Measurements from ENCODE around the gene KIF19. TPM values are rescaled to one million over a fixed set of nuclear protein-coding genes. Genes with fewer than 3 reads are reported as not detected.

The KIF19 gene
- total and polyA plus RNA-seq, 2 of the 4 experiments (the other 2 are of a cell fraction), result not detected

DNA sequence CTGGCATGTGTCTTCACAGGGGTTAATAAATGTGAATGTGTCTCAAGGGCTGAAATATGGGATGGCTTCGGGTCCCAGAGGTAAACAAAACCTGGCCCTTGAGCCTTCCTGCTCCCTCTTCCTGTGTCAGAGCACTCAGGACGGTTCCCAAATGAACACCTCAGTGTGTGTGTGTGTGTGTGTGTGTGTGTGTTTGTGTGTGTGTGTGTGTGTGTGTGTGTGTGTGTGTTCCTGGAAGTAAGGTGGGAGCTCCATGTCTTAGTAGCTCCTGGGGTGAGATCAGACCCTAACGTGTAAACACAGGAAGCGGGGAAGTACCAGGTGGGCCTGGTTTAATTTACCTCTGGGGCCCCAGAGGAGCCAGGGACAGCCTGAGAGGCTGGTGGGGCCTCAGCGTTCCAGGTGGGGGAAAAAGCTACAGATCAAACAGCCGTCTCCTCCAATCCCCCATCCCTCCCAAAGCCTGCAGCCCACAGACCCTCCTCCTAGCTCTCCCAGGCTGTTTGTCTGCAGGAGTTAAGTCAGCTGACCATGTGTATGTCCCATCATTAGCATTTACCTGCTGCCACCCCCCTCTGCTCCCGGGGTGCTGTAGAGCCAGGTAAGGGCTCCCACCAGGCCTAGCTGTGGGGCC lies 6.1 kb downstream of the KIF19 start:
- Histone ChIP-seq H2BK5ac (ENCODE audit: low read depth, low read length, poor library complexity, severe bottlenecking) (no peak overlapping the region), H3K4me2 (ENCODE audit: low read depth, low read length) (no peak overlapping the region), H3K18ac (ENCODE audit: low read depth, low read length) (no peak overlapping the region), H2AK9ac (replicated peaks; ENCODE audit: low read depth, low read length, poor library complexity) (no peak overlapping the region), H3K27me3 (ENCODE audit: control insufficient read depth, insufficient read depth, low read length) (no peaks in the 10 kb centered on the region; the same call in 1 of the 2 replicates), H3K4me1 (ENCODE audit: control insufficient read depth, insufficient read depth, low read length) (no peaks in the 10 kb centered on the region), H3K79me1 (ENCODE audit: low read depth in 1 of 2, low read length in 2 of 2) (no peaks in the 10 kb centered on the region), H3K56ac (ENCODE audit: extremely low read depth, insufficient read depth, low read length) (no peak overlapping the region), H3K23ac (ENCODE audit: low read depth, low read length) (no peak overlapping the region), H3K4me3 (ENCODE audit: insufficient read depth, low read depth, low read length) (no peak overlapping the region), H2BK15ac (ENCODE audit: low read depth, low read length) (no peak overlapping the region), H2AFZ (replicated peaks; ENCODE audit: low read length, poor library complexity) (no peak overlapping the region), H3K4ac (ENCODE audit: low read depth, low read length) (no peak overlapping the region), H4K20me1 (ENCODE audit: insufficient read depth, low read length) (no peaks in the 10 kb centered on the region), H2BK20ac (ENCODE audit: low read depth, low read length) (no peak overlapping the region), H2BK120ac (ENCODE audit: low read depth, low read length) (no peak overlapping the region), H4K5ac (ENCODE audit: low read depth, low read length) (no peak overlapping the region), H3K36me3 (ENCODE audit: control insufficient read depth, insufficient read depth, low read length) (no peaks in the 10 kb centered on the region), H3K27ac (ENCODE audit: insufficient read depth, low read length) (no peak overlapping the region), H3K9me1 (ENCODE audit: insufficient read depth, low read length) (no peaks in the 10 kb centered on the region), H2AK5ac (ENCODE audit: low read depth, low read length) (no peak overlapping the region), H3K14ac (replicated peaks; ENCODE audit: low read depth, low read length) (no peak overlapping the region), H4K8ac (ENCODE audit: low read depth in 2 of 2, low read length in 2 of 2) (no peak overlapping the region), H3K9ac (ENCODE audit: low read depth, low read length) (no peak overlapping the region), H4K91ac (ENCODE audit: insufficient read depth, low read depth, low read length) (no peak overlapping the region), H3K9me3 (ENCODE audit: control insufficient read depth, insufficient read depth, low read length) (no peaks in the 10 kb centered on the region)
- ChIA-PET POLR2A (ENCODE audit: unreplicated experiment) (no interaction called here), CTCF (no interaction called here)
- ATAC-seq (ENCODE audit: low read depth), result no peak
- no peak for DNase-seq
- WGBS, 2 experiments (ENCODE audit: extremely low coverage in 2 of 2, insufficient read length in 1 of 2), result no CpG with 5 or more reads among the region's 7 CpGs
- intact Hi-C loops (cut with micrococcal nuclease), result no loop called here
- TF ChIP-seq, protein P1, sequence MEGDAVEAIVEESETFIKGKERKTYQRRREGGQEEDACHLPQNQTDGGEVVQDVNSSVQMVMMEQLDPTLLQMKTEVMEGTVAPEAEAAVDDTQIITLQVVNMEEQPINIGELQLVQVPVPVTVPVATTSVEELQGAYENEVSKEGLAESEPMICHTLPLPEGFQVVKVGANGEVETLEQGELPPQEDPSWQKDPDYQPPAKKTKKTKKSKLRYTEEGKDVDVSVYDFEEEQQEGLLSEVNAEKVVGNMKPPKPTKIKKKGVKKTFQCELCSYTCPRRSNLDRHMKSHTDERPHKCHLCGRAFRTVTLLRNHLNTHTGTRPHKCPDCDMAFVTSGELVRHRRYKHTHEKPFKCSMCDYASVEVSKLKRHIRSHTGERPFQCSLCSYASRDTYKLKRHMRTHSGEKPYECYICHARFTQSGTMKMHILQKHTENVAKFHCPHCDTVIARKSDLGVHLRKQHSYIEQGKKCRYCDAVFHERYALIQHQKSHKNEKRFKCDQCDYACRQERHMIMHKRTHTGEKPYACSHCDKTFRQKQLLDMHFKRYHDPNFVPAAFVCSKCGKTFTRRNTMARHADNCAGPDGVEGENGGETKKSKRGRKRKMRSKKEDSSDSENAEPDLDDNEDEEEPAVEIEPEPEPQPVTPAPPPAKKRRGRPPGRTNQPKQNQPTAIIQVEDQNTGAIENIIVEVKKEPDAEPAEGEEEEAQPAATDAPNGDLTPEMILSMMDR (conservative IDR thresholded peaks at IDR 0.05; ENCODE audit: low read depth, low read length), result no peak
- no peak for TF ChIP-seq CHD1 (IDR thresholded peaks at IDR 0.05; ENCODE audit: low read depth, low read length)
- no peak for TF ChIP-seq RFX5 (IDR thresholded peaks at IDR 0.05; ENCODE audit: low read depth, low read length)
- TF ChIP-seq FOS (IDR thresholded peaks at IDR 0.05; ENCODE audit: low read depth, low read length), result no peak
- TF ChIP-seq NFE2L2 (IDR thresholded peaks at IDR 0.05; ENCODE audit: low read depth, low read length), result no peak
- no peak for TF ChIP-seq CEBPB (IDR thresholded peaks at IDR 0.05; ENCODE audit: low read depth, low read length)
- no peak for TF ChIP-seq RAD21 (IDR thresholded peaks at IDR 0.05; ENCODE audit: low read length)
- no peak for TF ChIP-seq RCOR1 (IDR thresholded peaks at IDR 0.05; ENCODE audit: insufficient replicate concordance, low read length)
- no peak for TF ChIP-seq BHLHE40 (IDR thresholded peaks at IDR 0.05; ENCODE audit: low read depth, low read length)
- TF ChIP-seq, protein P2, sequence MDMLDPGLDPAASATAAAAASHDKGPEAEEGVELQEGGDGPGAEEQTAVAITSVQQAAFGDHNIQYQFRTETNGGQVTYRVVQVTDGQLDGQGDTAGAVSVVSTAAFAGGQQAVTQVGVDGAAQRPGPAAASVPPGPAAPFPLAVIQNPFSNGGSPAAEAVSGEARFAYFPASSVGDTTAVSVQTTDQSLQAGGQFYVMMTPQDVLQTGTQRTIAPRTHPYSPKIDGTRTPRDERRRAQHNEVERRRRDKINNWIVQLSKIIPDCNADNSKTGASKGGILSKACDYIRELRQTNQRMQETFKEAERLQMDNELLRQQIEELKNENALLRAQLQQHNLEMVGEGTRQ (IDR thresholded peaks at IDR 0.05; ENCODE audit: low read depth, low read length), result no peak
- no peak for TF ChIP-seq SMC3 (IDR thresholded peaks at IDR 0.05; ENCODE audit: low read depth, low read length)
- no peak for TF ChIP-seq POLR2A (IDR thresholded peaks at IDR 0.05; ENCODE audit: low read depth, low read length)
- TF ChIP-seq, protein P3, sequence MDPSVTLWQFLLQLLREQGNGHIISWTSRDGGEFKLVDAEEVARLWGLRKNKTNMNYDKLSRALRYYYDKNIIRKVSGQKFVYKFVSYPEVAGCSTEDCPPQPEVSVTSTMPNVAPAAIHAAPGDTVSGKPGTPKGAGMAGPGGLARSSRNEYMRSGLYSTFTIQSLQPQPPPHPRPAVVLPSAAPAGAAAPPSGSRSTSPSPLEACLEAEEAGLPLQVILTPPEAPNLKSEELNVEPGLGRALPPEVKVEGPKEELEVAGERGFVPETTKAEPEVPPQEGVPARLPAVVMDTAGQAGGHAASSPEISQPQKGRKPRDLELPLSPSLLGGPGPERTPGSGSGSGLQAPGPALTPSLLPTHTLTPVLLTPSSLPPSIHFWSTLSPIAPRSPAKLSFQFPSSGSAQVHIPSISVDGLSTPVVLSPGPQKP (IDR thresholded peaks at IDR 0.05; ENCODE audit: borderline replicate concordance, low read depth, low read length), result no peak
- TF ChIP-seq MAFK (IDR thresholded peaks at IDR 0.05; ENCODE audit: low read depth, low read length), result no peak
- in situ Hi-C loops (cut with MboI; ENCODE audit: low sequenced_read_pairs), result no loop called here
- no TSS peak for BruUV-seq (replicated peaks)
- dilution Hi-C loops (cut with HindIII; ENCODE audit: low sequenced_read_pairs, unreplicated experiment), result no loop called here
